GM12878 (cell line): ENCODE measurements around the gene COA1. TPM values are rescaled to one million over a fixed set of nuclear protein-coding genes. Genes with fewer than 3 reads are reported as not detected.

Experiments
- ATAC-seq: fragments of 200-7000 bp; cut with Tn5 transposase; 3 replicates; pipeline ENCODE4 v1.9.1; 2020; ENCODE audit warnings: mild to moderate bottlenecking, moderate library complexity
- BruUV-seq: library from RNA; stranded (reverse); fragments of 400-500 nt; replicated peaks from 2 replicates; lab custom pipeline; 2021; lab: Mats Ljungman, UMichigan
- CTCF ChIA-PET: fragments of 300-600 bp; sonication (Branson Sonifier 250); formaldehyde crosslinking; extraction: SDS; loops from one replicate; lab custom pipeline; 2021; ENCODE audit warnings: inconsistent platforms; lab: Yijun Ruan, JAX
- POLR2A ChIA-PET: fragments of 350-600 bp; formaldehyde crosslinking; extraction: SDS; loops from one replicate; lab custom pipeline; 2021; ENCODE audit warnings: inconsistent platforms; lab: Charles Lee
- RAD21 ChIA-PET: fragments of 300-600 bp; sonication (Branson Sonifier 250); formaldehyde crosslinking; loops from one replicate; lab custom pipeline; 2023; ENCODE audit warnings: antibody characterized with exemption; ENCODE audit not compliant: unreplicated experiment; lab: Charles Lee
- SMC1A ChIA-PET: fragments of 300-600 bp; sonication (Branson Sonifier 250); formaldehyde crosslinking; loops from one replicate; lab custom pipeline; 2023; ENCODE audit not compliant: unreplicated experiment, uncharacterized antibody; lab: Charles Lee
- DNase-seq: peaks from one replicate; pipeline ENCODE4 v3.0.0-alpha.2; 2011; ENCODE audit warnings: low read depth, low spot score
- FAIRE-seq: peaks from 3 replicates; lab custom pipeline; 2011; peaks lifted over from hg19 to GRCh38; lab: Jason Lieb, UNC
- H2AFZ ChIP-seq: 2 replicates; pipeline ENCODE4 v1.6.0; 2011; ENCODE audit warnings: low read depth, low read length, control low read depth; ENCODE audit not compliant: control insufficient read depth
- H3K27ac ChIP-seq: 2 replicates; pipeline ENCODE4 v1.5.1; 2011; ENCODE audit warnings: control low read depth; ENCODE audit not compliant: control insufficient read depth, insufficient read depth
- H3K27me3 ChIP-seq, 2 experiments: replicated peaks in 1 of 2; 2 replicates each; pipeline versions ENCODE4 v1.6.0 to v1.6.1; 2011; ENCODE audit warnings: low read length in 1 of 2; ENCODE audit not compliant: control insufficient read depth in 2 of 2, insufficient read depth in 2 of 2
- H3K36me3 ChIP-seq, 2 experiments: 2 replicates each; pipeline ENCODE4 v1.5.1; 2011; ENCODE audit warnings: low read length in 1 of 2; ENCODE audit not compliant: control insufficient read depth in 2 of 2, insufficient read depth in 2 of 2
- H3K4me1 ChIP-seq: 2 replicates; pipeline ENCODE4 v1.6.1; 2011; ENCODE audit warnings: mild to moderate bottlenecking, low read length, moderate library complexity, mixed read lengths; ENCODE audit not compliant: control insufficient read depth, insufficient read depth
- H3K4me2 ChIP-seq: 2 replicates; pipeline ENCODE4 v1.6.0; 2011; ENCODE audit warnings: control low read depth; ENCODE audit not compliant: control insufficient read depth, insufficient read depth
- H3K4me3 ChIP-seq: fragments of 200-600 bp; sonication (generic); 2 replicates; pipeline ENCODE4 v1.5.1; 2016
- H3K79me2 ChIP-seq: 2 replicates; pipeline ENCODE4 v1.6.0; 2011; ENCODE audit warnings: low read length; ENCODE audit not compliant: control insufficient read depth, insufficient read depth
- H3K9ac ChIP-seq: 2 replicates; pipeline ENCODE4 v1.8.0; 2011; ENCODE audit warnings: low read length, control low read depth, mixed read lengths; ENCODE audit not compliant: control insufficient read depth, insufficient read depth
- H3K9me3 ChIP-seq: replicated peaks from 3 replicates; pipeline ENCODE4 v1.5.1; 2011; ENCODE audit warnings: mild to moderate bottlenecking, low read length; ENCODE audit not compliant: control insufficient read depth, insufficient read depth
- H4K20me1 ChIP-seq: 2 replicates; pipeline ENCODE4 v1.6.0; 2011; ENCODE audit not compliant: control insufficient read depth, insufficient read depth
- BACH1 ChIP-seq: fragments of 450-650 bp; IDR thresholded peaks from 2 replicates; pipeline ENCODE4 v1.6.1; 2017; ENCODE audit warnings: mild to moderate bottlenecking, borderline replicate concordance
- CBFB ChIP-seq: IDR thresholded peaks from 2 replicates; pipeline ENCODE4 v1.6.1; 2016; ENCODE audit warnings: antibody characterized with exemption, low read depth
- ETV6 ChIP-seq, 2 experiments: fragments of 450-650 bp in 1 of 2; IDR thresholded peaks in 1 of 2; conservative IDR thresholded peaks in 1 of 2; 2 replicates each; pipeline ENCODE4 v1.6.1; 2014; ENCODE audit warnings: antibody characterized with exemption in 1 of 2, borderline replicate concordance in 1 of 2, low read depth in 1 of 2, mild to moderate bottlenecking in 1 of 2, moderate library complexity in 1 of 2
- MAX ChIP-seq: IDR thresholded peaks from 2 replicates; pipeline ENCODE4 v1.6.1; 2012; ENCODE audit warnings: low read depth, low read length, improper control_type of control experiment
- NKRF ChIP-seq: fragments of 450-650 bp; conservative IDR thresholded peaks from 2 replicates; pipeline ENCODE4 v1.6.1; 2017; ENCODE audit warnings: mild to moderate bottlenecking, moderate library complexity
- TAF1 ChIP-seq: IDR thresholded peaks from 2 replicates; pipeline ENCODE4 v1.6.1; 2011; ENCODE audit warnings: mild to moderate bottlenecking, low read depth, low read length, borderline replicate concordance
- TCF3 ChIP-seq: IDR thresholded peaks from 2 replicates; pipeline ENCODE4 v1.6.1; 2012; ENCODE audit warnings: low read depth, mild to moderate bottlenecking, low read length, borderline replicate concordance; ENCODE audit not compliant: insufficient read depth
- ZBED1 ChIP-seq: IDR thresholded peaks from 2 replicates; pipeline ENCODE4 v1.6.1; 2016; ENCODE audit warnings: borderline replicate concordance
- WGBS: methylation state at CpG from one replicate; pipeline ENCODE4 v1.1.6; 2016; ENCODE audit warnings: low lambda C conversion rate; ENCODE audit not compliant: insufficient replicate concordance, insufficient coverage; ENCODE audit errors: missing lambda C conversion rate; 5-methylcytosine and 5-hydroxymethylcytosine counted together
- in situ Hi-C: fragments of 300-500 bp; cut with MboI; formaldehyde crosslinking; loops from 9 replicates; pipeline ENCODE4 v1.14.3; 2018; ENCODE audit warnings: mixed read lengths
- intact Hi-C: fragments of 100-400 bp; cut with micrococcal nuclease; formaldehyde crosslinking; loops from one replicate; pipeline ENCODE4 v1.14.2; 2022; ENCODE audit not compliant: unreplicated experiment
- polyA plus RNA-seq, 11 experiments: library from polyadenylated mRNA; depleted of rRNA in 4 of 11; unstranded in 6 of 11; stranded (reverse) in 5 of 11; fragments of >200 nt; fragmentation: Nextera tagmentation in 4 of 11; fragmentation: Illumina TruSeq in 1 of 11; extraction: Ambion mirVana in 4 of 11; extraction: Trizol in 1 of 11; gene quantifications; 1 replicate in 1 of 11; 2 replicates in 10 of 11; pipeline versions ENCODE4 v1.2.1 to v1.2.3, GENCODE V29; 2011 to 2016; ENCODE audit warnings: inconsistent platforms in 2 of 11, missing spikeins in 2 of 11, low read depth in 1 of 11
- total RNA-seq, 4 experiments: library from RNA; depleted of rRNA in 3 of 4; stranded (reverse); fragments of >200 nt in 3 of 4; fragmentation: Illumina TruSeq in 1 of 4; extraction: Trizol in 1 of 4; gene quantifications; 2 replicates each; pipeline versions ENCODE4 v1.2.1 to v1.2.3, GENCODE V29; 2013 to 2021
- TF ChIP-seq, protein P1 (sequence below): IDR thresholded peaks from 2 replicates; pipeline ENCODE4 v1.6.1; 2012; ENCODE audit warnings: improper control_type of control experiment, low read depth, low read length; ENCODE audit not compliant: insufficient replicate concordance

Gene COA1
- total and polyA plus RNA-seq, 10 of the 15 experiments (the other 5 are each of a cell fraction or from before 2014, with no cell fraction given): 83.1 to 258 (median 111) TPM

- TF ChIP-seq MAX: no peak
Observed at GRCh38 chr7:43669286-43670081, 59.8 kb downstream of the COA1 start (continued).

- FAIRE-seq: no peak
- RAD21 ChIA-PET: no interaction called here
- Histone ChIP-seq H3K9ac (no peak overlapping the region), H4K20me1 (no peaks in the 10 kb centered on the region), H3K4me2 (no peak overlapping the region), H3K4me3 (no peak overlapping the region), H3K27ac (no peak overlapping the region), H3K79me2 (peaks cover 64% of the 10 kb centered on the region), H3K9me3 (peaks cover 24% of the 10 kb centered on the region), H3K27me3 (no peaks in the 10 kb centered on the region), H3K36me3 (peaks cover 2 to 4% of the 10 kb centered on the region in 2 experiments; a peak in 3 of 4 replicates), H2AFZ (no peak overlapping the region), H3K4me1 (peaks cover 7% of the 10 kb centered on the region; the same call in 1 of the 2 replicates)
- CTCF ChIA-PET: interaction anchor here (0.9 kb wide), 1 partner anchor 32 kb away, joined by 4 read pairs; no protein-coding TSS in a partner anchor
- no peak for ATAC-seq
- in situ Hi-C loops (no loop called here), intact Hi-C loops (no loop called here)
- POLR2A ChIA-PET: interaction anchor here (0.6 kb wide), 1 partner anchor 79 kb away, joined by 3 read pairs; no protein-coding TSS in a partner anchor
- DNase-seq: no peak
- SMC1A ChIA-PET: interaction anchor here (0.7 to 1.8 kb wide), 5 partner anchors 10 to 93 kb away, joined by 3 to 5 read pairs (median 4); no protein-coding TSS in a partner anchor
- WGBS: 25% methylated on average over 1 of the region's 1 CpG
- BruUV-seq: no TSS peak
- TF ChIP-seq NKRF (no peak), ZBED1 (no peak), TCF3 (no peak), TAF1 (no peak), ETV6 (conservative IDR thresholded peaks at IDR 0.05 in 1 of 2, IDR thresholded peaks at IDR 0.05 in 1 of 2; ENCODE audit: borderline replicate concordance in 1 of 2, low read depth in 1 of 2) (no peak), CBFB (no peak), BACH1 (no peak)
- TF ChIP-seq, protein P1, sequence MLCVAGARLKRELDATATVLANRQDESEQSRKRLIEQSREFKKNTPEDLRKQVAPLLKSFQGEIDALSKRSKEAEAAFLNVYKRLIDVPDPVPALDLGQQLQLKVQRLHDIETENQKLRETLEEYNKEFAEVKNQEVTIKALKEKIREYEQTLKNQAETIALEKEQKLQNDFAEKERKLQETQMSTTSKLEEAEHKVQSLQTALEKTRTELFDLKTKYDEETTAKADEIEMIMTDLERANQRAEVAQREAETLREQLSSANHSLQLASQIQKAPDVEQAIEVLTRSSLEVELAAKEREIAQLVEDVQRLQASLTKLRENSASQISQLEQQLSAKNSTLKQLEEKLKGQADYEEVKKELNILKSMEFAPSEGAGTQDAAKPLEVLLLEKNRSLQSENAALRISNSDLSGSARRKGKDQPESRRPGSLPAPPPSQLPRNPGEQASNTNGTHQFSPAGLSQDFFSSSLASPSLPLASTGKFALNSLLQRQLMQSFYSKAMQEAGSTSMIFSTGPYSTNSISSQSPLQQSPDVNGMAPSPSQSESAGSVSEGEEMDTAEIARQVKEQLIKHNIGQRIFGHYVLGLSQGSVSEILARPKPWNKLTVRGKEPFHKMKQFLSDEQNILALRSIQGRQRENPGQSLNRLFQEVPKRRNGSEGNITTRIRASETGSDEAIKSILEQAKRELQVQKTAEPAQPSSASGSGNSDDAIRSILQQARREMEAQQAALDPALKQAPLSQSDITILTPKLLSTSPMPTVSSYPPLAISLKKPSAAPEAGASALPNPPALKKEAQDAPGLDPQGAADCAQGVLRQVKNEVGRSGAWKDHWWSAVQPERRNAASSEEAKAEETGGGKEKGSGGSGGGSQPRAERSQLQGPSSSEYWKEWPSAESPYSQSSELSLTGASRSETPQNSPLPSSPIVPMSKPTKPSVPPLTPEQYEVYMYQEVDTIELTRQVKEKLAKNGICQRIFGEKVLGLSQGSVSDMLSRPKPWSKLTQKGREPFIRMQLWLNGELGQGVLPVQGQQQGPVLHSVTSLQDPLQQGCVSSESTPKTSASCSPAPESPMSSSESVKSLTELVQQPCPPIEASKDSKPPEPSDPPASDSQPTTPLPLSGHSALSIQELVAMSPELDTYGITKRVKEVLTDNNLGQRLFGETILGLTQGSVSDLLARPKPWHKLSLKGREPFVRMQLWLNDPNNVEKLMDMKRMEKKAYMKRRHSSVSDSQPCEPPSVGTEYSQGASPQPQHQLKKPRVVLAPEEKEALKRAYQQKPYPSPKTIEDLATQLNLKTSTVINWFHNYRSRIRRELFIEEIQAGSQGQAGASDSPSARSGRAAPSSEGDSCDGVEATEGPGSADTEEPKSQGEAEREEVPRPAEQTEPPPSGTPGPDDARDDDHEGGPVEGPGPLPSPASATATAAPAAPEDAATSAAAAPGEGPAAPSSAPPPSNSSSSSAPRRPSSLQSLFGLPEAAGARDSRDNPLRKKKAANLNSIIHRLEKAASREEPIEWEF: no peak
Observed at GRCh38 chr7:43668035-43668434, 61.3 kb downstream of the COA1 start.
